Lung microvascular endothelial cell (primary cell): Measurements from ENCODE around the gene PAGE4. TPM values are rescaled to one million over a fixed set of nuclear protein-coding genes. Genes with fewer than 3 reads are reported as not detected.

ENCODE experiments used
- DNase-seq, 2 donors: peaks; one replicate each; pipeline versions ENCODE4 v3.0.0 to v3.0.0-alpha.2; 2010; ENCODE audit warnings: low read depth in 2 of 2
- total RNA-seq: library from RNA; depleted of rRNA; stranded (reverse); fragments of >200 nt; gene quantifications from 2 replicates; pipeline ENCODE4 v1.2.1, GENCODE V29; 2014

The PAGE4 gene
- total RNA-seq: not detected in 2 replicates

DNA sequence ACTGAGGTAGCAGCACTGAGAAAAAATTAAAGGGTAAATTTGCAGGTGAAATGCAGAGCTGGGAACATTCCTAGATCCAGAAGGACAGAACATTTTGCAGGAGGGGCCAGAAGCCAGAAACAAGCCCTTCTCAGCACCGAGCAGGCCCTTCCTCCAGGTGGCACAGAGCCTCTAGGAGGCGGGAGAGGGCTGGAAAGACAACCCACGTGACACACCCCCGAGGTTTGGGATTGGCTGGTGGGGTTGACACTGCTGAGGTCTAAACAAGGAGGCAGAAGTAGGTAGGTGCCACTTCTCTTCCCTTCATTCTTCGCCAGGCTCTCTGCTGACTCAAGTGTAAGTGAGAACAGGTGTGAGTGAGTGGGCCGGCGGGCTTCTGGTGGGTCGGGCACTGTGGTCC lies at the start of gene PAGE4:
Gene PAGE4 (plus strand): TSS at position 288 of the 400 bp plus-strand sequence. CDS start 1,126 bp downstream, outside the sequence.
- no peak for DNase-seq

DNA sequence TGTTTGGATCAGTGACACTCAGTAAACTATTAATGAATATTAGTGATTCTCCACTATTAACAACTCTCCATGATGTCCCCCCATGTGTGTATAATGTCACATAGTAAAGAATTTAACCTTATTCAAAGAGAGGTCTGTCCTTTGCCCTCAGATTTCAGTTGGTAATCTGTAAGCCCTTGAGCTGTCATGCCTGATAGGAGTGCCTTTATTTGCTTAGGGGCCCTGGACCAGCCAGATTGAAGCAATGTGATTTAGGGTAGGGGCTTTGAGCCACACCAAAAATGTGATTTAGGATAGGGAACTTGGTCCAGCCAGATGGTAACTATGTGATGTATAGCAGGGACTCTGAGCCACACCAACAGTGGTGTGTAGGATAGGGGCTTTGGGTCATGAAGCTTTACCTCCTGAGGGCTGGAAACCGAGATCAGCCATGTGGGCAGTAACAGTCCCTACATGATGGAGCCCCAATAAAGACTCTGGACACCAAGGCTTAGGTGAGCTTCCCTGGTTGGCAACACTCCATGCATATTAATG lies 44.3 kb upstream of the PAGE4 start:
- DNase-seq: no peak

- DNase-seq: no peak
Measured at GRCh38 chrX:49792376-49792775, 36.7 kb upstream of the PAGE4 start.

DNA sequence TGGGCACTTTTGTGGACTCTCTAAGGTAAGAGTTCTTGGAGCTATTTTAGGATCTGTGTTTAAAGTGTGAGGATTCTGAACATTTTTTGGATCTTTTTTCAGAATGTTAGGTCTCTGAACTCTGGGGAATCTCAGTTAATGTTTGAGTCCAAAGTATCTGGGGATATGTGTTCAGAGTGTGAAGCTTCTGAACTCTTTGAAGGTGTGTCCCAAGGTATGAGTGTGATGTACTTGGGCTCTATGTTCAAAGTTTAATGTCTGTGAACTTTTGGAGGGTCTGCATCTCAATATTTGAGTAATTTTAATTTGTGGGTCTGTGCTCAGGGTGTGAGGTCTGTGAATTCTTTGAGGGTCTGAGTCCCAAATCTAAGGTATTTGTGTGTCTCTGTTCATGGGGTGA lies 35.4 kb upstream of the PAGE4 start:
- DNase-seq: no peak

DNA sequence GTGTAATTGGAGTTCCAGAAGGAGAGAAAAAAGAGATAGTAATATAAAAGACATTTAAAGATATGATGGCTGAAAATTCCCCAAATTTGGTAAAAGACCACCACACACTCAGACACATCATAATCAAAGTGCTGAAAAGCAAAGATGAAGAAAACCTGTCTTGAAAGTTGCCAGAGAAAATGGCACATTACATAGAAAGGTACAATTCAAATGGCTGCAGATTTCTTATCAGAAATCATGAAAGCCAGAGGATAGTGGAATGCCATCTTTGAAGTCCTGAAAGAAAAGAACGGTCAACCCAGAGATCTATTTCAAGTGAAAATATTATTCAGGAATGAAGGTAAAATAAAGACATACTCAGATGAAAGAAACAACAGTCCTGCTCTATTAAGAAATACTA lies 29.3 kb upstream of the PAGE4 start:
- DNase-seq: no peak

DNA sequence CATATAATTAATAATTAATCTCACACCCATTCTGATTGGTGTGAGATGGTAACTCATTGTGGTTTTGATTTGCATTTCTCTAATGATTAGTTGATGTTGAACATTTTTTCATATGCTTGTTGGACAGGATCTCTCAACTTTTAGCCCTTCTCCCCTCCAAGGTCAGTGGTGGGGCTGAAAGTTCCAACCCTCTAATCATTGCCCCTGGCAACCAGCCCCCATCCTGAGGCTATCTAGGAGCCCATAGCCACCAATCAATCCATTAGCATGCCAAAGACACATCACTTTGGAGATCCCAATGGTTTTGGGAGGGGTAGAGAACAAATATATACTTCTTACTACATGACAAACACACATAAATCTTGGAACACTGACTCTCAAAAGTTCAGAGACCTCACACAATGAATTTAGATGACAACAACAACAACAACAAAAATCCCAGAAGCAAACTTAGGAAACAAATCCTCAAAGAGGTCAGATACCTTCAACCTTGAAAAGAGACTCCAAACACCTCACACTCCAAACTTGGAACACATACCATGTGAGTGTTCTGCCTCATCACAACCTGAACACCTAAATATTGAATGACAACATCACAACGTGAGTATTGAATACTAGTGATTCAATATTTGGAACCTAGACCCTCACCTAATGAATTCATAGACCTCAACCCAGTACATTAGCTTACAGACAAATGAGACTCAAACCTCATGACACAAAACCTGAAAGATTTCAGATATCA lies 19.0 kb upstream of the PAGE4 start:
- no peak for DNase-seq

- no peak for DNase-seq
Measured at GRCh38 chrX:49812177-49812576, 16.9 kb upstream of the PAGE4 start.

DNA sequence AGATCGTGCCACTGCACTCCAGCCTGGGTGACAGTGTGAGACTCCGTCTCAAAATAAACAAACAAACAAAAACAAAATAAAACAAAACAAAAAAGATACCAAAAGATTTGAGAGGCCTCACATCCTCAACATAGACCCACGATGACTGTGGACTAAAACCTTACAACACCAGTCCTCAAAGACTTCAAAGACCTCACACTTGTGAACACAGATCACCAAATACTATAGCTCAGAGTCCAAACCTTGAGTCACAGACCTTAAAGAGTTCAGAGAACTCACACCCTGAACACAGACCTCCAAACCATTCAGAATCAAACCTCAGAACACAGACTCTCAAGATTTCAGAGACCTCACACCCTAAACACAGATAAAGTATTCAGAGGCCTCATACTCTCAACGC lies 12.7 kb upstream of the PAGE4 start:
- no peak for DNase-seq

- peak; percentile 35 to 65 for DNase-seq
Measured at GRCh38 chrX:49838374-49838773, 9.3 kb downstream of the PAGE4 start.

- DNase-seq: peak; percentile 52 to 89
Measured at GRCh38 chrX:49840679-49841078, 11.6 kb downstream of the PAGE4 start.

GRCh38 chrX:49842621-49843020 lies 13.5 kb downstream of the PAGE4 start:
- no peak for DNase-seq

DNA sequence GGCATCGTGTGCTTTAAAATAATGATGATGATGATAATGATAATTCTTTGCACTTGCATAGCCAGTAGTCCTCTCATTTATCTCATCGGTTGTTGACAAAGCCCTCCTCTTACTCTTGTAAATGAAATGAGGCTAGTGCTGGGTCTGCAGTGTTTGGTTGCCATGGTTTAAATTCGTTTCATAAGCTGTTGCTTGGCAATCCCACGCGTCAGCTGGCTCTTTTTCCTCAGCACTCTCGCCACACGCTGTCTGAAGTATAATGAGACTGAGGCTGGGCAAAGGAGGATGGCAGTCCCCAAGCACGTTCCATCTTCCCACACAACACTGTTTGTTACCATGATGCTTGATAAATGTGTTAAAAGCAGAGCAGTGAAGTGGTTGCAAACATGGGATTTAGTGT lies 15.5 kb downstream of the PAGE4 start:
- DNase-seq: no peak

GRCh38 chrX:49845701-49846403 lies 16.7 kb downstream of the PAGE4 start:
- DNase-seq: no peak

DNA sequence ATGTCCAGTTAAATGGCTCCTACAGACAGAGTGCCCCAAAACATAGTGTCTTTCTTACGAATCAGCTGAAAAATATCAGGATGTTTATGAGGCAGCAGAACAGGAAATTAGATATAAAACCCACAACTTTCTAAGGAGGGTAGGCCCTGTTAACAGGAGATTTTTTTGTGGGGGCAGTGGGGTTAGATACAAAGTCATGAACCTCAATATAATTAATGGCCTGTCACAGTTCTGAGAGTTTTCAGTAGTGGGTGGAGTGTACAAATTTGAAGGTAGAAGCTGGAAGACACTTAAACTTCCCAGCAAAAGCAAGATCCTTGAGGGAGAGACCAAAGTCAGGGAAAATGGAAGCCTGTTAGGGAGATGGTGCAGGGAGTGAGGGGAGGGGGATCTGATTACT lies 17.4 kb downstream of the PAGE4 start:
- DNase-seq: no peak

- DNase-seq: no peak
Measured at GRCh38 chrX:49848275-49848674, 19.2 kb downstream of the PAGE4 start.

- no peak for DNase-seq
Measured at GRCh38 chrX:49850028-49850427, 20.9 kb downstream of the PAGE4 start.

- DNase-seq: no peak
Measured at GRCh38 chrX:49853661-49854060, 24.6 kb downstream of the PAGE4 start.

- no peak for DNase-seq
Measured at GRCh38 chrX:49856819-49857218, 27.7 kb downstream of the PAGE4 start.

- peak; percentile 8 to 90 for DNase-seq
Measured at GRCh38 chrX:49858341-49858740, 29.2 kb downstream of the PAGE4 start.

- no peak for DNase-seq
Measured at GRCh38 chrX:49859491-49859890, 30.4 kb downstream of the PAGE4 start.

GRCh38 chrX:49860867-49861535 lies 31.9 kb downstream of the PAGE4 start:
- no peak for DNase-seq

DNA sequence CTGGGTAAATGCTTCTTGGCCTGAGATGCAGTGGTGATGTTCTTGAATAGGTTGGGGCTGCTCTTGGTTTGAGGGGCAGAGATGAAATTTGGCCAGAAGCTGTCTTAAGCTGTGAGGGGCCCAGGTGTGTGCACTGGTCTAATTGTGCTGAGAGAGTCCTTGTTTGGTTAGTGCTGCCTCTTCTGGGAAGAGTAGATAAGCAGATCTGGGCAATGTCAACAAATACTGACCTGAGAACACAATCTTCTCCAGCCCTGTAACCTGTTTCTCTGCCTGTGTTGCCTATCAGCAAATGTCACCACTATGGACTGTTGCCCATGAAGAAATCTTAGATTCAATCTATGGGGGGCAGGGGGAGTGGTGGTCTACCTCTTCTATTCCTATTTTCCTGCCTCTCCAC lies 33.0 kb downstream of the PAGE4 start:
- DNase-seq: no peak
